ENCODE data around the gene ROR1.

- no peak for TF ChIP-seq ZNF311 (CRISPR knock-in tag; IDR thresholded peaks at IDR 0.05)
- no peak for TF ChIP-seq CEBPB (tag; IDR thresholded peaks at IDR 0.05)
- TF ChIP-seq, protein P1, sequence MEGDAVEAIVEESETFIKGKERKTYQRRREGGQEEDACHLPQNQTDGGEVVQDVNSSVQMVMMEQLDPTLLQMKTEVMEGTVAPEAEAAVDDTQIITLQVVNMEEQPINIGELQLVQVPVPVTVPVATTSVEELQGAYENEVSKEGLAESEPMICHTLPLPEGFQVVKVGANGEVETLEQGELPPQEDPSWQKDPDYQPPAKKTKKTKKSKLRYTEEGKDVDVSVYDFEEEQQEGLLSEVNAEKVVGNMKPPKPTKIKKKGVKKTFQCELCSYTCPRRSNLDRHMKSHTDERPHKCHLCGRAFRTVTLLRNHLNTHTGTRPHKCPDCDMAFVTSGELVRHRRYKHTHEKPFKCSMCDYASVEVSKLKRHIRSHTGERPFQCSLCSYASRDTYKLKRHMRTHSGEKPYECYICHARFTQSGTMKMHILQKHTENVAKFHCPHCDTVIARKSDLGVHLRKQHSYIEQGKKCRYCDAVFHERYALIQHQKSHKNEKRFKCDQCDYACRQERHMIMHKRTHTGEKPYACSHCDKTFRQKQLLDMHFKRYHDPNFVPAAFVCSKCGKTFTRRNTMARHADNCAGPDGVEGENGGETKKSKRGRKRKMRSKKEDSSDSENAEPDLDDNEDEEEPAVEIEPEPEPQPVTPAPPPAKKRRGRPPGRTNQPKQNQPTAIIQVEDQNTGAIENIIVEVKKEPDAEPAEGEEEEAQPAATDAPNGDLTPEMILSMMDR (IDR thresholded peaks at IDR 0.05 in 2 of 3, conservative IDR thresholded peaks at IDR 0.05 in 1 of 3; ENCODE audit: insufficient read depth in 2 of 3, low read depth in 1 of 3, low read length in 3 of 3) = no peak
- TF ChIP-seq, protein P2, sequence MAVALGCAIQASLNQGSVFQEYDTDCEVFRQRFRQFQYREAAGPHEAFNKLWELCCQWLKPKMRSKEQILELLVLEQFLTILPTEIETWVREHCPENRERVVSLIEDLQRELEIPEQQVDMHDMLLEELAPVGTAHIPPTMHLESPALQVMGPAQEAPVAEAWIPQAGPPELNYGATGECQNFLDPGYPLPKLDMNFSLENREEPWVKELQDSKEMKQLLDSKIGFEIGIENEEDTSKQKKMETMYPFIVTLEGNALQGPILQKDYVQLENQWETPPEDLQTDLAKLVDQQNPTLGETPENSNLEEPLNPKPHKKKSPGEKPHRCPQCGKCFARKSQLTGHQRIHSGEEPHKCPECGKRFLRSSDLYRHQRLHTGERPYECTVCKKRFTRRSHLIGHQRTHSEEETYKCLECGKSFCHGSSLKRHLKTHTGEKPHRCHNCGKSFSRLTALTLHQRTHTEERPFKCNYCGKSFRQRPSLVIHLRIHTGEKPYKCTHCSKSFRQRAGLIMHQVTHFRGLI (CRISPR knock-in tag; IDR thresholded peaks at IDR 0.05) = no peak
- TF ChIP-seq ZNF354B (CRISPR knock-in tag; IDR thresholded peaks at IDR 0.05) = no peak
- TF ChIP-seq MAFG (tag; conservative IDR thresholded peaks at IDR 0.05) = no peak
- TF ChIP-seq FIP1L1 (IDR thresholded peaks at IDR 0.05; ENCODE audit: low read depth, low read length, poor library complexity, severe bottlenecking) = no peak
Observed at GRCh38 chr1:63746129-63746864, 27.5 kb upstream of the ROR1 start.
